ENCODE data around the gene TMEM131.

DNA sequence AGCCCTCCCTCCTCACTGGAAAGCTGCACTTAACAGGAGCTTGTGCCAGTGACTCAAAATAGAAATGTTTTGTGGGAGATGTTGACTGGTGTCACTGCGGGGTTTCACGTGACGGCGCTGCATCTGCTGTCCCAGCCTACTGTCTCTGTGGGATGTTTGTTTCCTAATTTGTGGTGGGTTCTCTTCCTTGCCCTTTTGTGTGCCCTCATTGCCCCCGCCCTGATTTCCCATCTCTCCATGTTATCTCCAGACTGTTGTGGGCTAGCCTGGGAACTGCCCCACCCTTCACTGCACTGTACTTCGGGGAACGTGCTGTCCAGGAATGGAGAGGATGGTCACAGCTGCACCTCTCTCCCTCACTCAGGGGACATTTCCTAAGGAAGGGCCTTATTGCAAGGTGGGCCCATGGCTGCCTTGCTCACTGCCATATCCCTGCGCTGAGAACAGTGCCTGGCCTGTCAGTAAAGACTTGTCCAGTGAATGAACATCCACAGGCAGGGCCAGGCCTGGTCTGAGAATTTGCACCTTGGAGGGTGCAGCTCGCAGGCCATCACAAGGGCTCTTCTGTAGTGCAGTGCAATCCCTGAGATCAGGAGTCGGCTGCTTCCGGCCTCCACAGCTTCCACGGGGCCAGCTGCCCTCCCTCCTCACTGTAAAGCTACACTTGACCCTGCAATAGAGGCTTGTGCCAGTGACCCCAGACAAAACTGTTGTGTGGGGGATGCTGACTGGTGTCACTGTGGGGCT lies 264.3 kb downstream of the TMEM131 start:
- TF ChIP-seq, protein P1, sequence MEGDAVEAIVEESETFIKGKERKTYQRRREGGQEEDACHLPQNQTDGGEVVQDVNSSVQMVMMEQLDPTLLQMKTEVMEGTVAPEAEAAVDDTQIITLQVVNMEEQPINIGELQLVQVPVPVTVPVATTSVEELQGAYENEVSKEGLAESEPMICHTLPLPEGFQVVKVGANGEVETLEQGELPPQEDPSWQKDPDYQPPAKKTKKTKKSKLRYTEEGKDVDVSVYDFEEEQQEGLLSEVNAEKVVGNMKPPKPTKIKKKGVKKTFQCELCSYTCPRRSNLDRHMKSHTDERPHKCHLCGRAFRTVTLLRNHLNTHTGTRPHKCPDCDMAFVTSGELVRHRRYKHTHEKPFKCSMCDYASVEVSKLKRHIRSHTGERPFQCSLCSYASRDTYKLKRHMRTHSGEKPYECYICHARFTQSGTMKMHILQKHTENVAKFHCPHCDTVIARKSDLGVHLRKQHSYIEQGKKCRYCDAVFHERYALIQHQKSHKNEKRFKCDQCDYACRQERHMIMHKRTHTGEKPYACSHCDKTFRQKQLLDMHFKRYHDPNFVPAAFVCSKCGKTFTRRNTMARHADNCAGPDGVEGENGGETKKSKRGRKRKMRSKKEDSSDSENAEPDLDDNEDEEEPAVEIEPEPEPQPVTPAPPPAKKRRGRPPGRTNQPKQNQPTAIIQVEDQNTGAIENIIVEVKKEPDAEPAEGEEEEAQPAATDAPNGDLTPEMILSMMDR (IDR thresholded peaks at IDR 0.05) = no peak
- TF ChIP-seq POLR2A (IDR thresholded peaks at IDR 0.05) = no peak

All from vagina (tissue), 2 donors.